Parathyroid adenoma (tissue), 2 donors: Measurements from ENCODE around the gene TUFM.
A peak's percentile ranks its signal among the peaks of the same experiment; 100 is the strongest.

Experiments used
- H2AFZ ChIP-seq: fragments of 300-600 bp; sonication (generic); one replicate; pipeline ENCODE4 v1.7.0; 2017; ENCODE audit warnings: antibody characterized with exemption, mild to moderate bottlenecking
- H3K27ac ChIP-seq: fragments of 300-600 bp; sonication (generic); one replicate; pipeline ENCODE4 v1.7.0; 2017
- H3K27me3 ChIP-seq: fragments of 300-600 bp; sonication (generic); one replicate; pipeline ENCODE4 v1.7.0; 2017; ENCODE audit warnings: low read length; ENCODE audit not compliant: control insufficient read depth, insufficient read depth
- H3K36me3 ChIP-seq: fragments of 300-600 bp; sonication (generic); one replicate; pipeline ENCODE4 v1.7.0; 2017; ENCODE audit warnings: low read length; ENCODE audit not compliant: control insufficient read depth, insufficient read depth
- H3K4me1 ChIP-seq: fragments of 300-600 bp; sonication (generic); one replicate; pipeline ENCODE4 v1.7.0; 2017; ENCODE audit warnings: control low read depth
- H3K4me2 ChIP-seq: fragments of 300-600 bp; sonication (generic); one replicate; pipeline ENCODE4 v1.7.0; 2017; ENCODE audit warnings: low read length
- H3K4me3 ChIP-seq: fragments of 300-600 bp; sonication (generic); one replicate; pipeline ENCODE4 v1.7.0; 2017; ENCODE audit warnings: low read depth, low read length
- H3K79me2 ChIP-seq: fragments of 300-600 bp; sonication (generic); one replicate; pipeline ENCODE4 v1.7.0; 2017; ENCODE audit warnings: control low read depth
- H3K9ac ChIP-seq: fragments of 300-600 bp; sonication (generic); one replicate; pipeline ENCODE4 v1.7.0; 2017; ENCODE audit warnings: mild to moderate bottlenecking
- H3K9me3 ChIP-seq: fragments of 300-600 bp; sonication (generic); one replicate; pipeline ENCODE4 v1.7.0; 2017; ENCODE audit warnings: low read length; ENCODE audit not compliant: control insufficient read depth
- TF ChIP-seq, protein P1 (sequence below): fragments of 300-600 bp; sonication (generic); IDR thresholded peaks from one replicate; pipeline ENCODE4 v1.7.0; 2017; ENCODE audit warnings: antibody characterized with exemption, mild to moderate bottlenecking
- donor health status: primary hyperparathyroidism.

The TUFM gene

GRCh38 chr16:28878083-28878926 lies 32.2 kb upstream of the TUFM start, which contains the start of gene ATP2A1:
TSS of gene ATP2A1 (plus strand) at chr16:28878488. CDS start at chr16:28878672, 184 bp downstream.
- no peak within 1 kb of the TSS for H3K9ac ChIP-seq
- peak within 1 kb of the TSS; percentile 90 for H2AFZ ChIP-seq
- peaks cover 3% of the 10 kb centered on the region for H3K4me1 ChIP-seq
- TF ChIP-seq, protein P1, sequence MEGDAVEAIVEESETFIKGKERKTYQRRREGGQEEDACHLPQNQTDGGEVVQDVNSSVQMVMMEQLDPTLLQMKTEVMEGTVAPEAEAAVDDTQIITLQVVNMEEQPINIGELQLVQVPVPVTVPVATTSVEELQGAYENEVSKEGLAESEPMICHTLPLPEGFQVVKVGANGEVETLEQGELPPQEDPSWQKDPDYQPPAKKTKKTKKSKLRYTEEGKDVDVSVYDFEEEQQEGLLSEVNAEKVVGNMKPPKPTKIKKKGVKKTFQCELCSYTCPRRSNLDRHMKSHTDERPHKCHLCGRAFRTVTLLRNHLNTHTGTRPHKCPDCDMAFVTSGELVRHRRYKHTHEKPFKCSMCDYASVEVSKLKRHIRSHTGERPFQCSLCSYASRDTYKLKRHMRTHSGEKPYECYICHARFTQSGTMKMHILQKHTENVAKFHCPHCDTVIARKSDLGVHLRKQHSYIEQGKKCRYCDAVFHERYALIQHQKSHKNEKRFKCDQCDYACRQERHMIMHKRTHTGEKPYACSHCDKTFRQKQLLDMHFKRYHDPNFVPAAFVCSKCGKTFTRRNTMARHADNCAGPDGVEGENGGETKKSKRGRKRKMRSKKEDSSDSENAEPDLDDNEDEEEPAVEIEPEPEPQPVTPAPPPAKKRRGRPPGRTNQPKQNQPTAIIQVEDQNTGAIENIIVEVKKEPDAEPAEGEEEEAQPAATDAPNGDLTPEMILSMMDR, result no peak
- peak within 1 kb of the TSS; percentile 66 for H3K4me3 ChIP-seq
- H3K36me3 ChIP-seq, result no peaks in the 10 kb centered on the region
- no peak within 1 kb of the TSS for H3K27ac ChIP-seq
- peak within 1 kb of the TSS; percentile 99 for H3K4me2 ChIP-seq
- no peaks in the 10 kb centered on the region for H3K79me2 ChIP-seq
- H3K9me3 ChIP-seq, result no peaks in the 10 kb centered on the region
- no peaks in the 10 kb centered on the region for H3K27me3 ChIP-seq

DNA sequence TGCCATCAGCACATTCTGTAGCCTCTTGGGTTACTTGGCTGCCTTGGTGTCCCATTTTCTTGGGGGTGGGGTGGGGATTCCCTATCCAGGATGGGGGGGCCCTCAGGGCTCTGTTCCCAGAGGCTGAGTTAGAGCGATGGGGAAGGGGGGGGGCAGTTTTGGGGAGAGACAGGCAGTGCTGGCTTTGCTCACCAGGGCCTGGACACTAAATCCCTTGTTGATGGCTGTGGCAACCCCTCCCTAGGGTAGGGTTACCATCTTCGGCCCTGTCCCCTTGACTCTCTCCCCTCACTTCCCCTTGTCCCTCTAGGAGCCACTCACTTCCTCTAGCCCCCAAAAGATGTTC lies 31.5 kb upstream of the TUFM start:
- Histone ChIP-seq H3K36me3 (no peaks in the 10 kb centered on the region), H3K4me1 (peaks cover under 1% of the 10 kb centered on the region), H3K27me3 (no peaks in the 10 kb centered on the region), H3K79me2 (no peaks in the 10 kb centered on the region), H3K9me3 (no peaks in the 10 kb centered on the region), H3K4me3 (no peak overlapping the region), H3K4me2 (no peak overlapping the region), H3K27ac (no peak overlapping the region), H3K9ac (no peak overlapping the region), H2AFZ (no peak overlapping the region)
- TF ChIP-seq, protein P1, result no peak

- Histone ChIP-seq H3K36me3 (no peaks in the 10 kb centered on the region), H3K79me2 (no peaks in the 10 kb centered on the region), H3K9ac (no peak overlapping the region), H3K4me2 (no peak overlapping the region), H3K27ac (no peak overlapping the region), H3K4me3 (no peak overlapping the region), H2AFZ (no peak overlapping the region), H3K9me3 (no peaks in the 10 kb centered on the region), H3K4me1 (no peaks in the 10 kb centered on the region), H3K27me3 (no peaks in the 10 kb centered on the region)
- TF ChIP-seq, protein P1, result no peak
Observed at GRCh38 chr16:28876973-28877654, 31.0 kb upstream of the TUFM start.

- Histone ChIP-seq H3K9ac (no peak overlapping the region), H3K4me1 (no peaks in the 10 kb centered on the region), H3K4me2 (no peak overlapping the region), H3K27ac (no peak overlapping the region), H3K79me2 (no peaks in the 10 kb centered on the region), H3K9me3 (no peaks in the 10 kb centered on the region), H3K27me3 (no peaks in the 10 kb centered on the region), H2AFZ (no peak overlapping the region), H3K36me3 (no peaks in the 10 kb centered on the region), H3K4me3 (no peak overlapping the region)
- TF ChIP-seq, protein P1, result no peak
Observed at GRCh38 chr16:28876019-28876659, 30.0 kb upstream of the TUFM start.
